Cardiac muscle cell (in vitro differentiated cells and primary cell): ENCODE data around the gene EPN2. TPM values are rescaled to one million over a fixed set of nuclear protein-coding genes. Genes with fewer than 3 reads are reported as not detected.

Experiments
- DNase-seq, 2 donors: peaks; one replicate each; pipeline versions ENCODE4 v3.0.0 to v3.0.0-alpha.2; 2010 to 2017; ENCODE audit warnings: low read depth in 1 of 2, low spot score in 1 of 2
- H3K27ac ChIP-seq: fragments of 200-600 bp; sonication (generic); 2 replicates; pipeline ENCODE4 v1.5.1; 2016
- H3K27me3 ChIP-seq: fragments of 200-600 bp; sonication (generic); 2 replicates; pipeline ENCODE4 v1.6.0; 2016; ENCODE audit warnings: control low read depth
- H3K36me3 ChIP-seq: fragments of 200-600 bp; sonication (generic); 2 replicates; pipeline ENCODE4 v1.5.1; 2016; ENCODE audit warnings: control low read depth
- H3K4me1 ChIP-seq: fragments of 200-600 bp; sonication (generic); 2 replicates; pipeline ENCODE4 v1.8.1; 2017; ENCODE audit warnings: low read depth, mild to moderate bottlenecking, mixed run types
- H3K4me3 ChIP-seq: fragments of 200-600 bp; sonication (generic); 2 replicates; pipeline ENCODE4 v1.5.1; 2016; ENCODE audit warnings: mild to moderate bottlenecking
- H3K9me3 ChIP-seq: fragments of 200-600 bp; sonication (generic); 2 replicates; pipeline ENCODE4 v1.5.1; 2017; ENCODE audit warnings: low read depth, mild to moderate bottlenecking, control low read depth
- polyA plus RNA-seq: library from polyadenylated mRNA; unstranded; fragments of >200 nt; fragmentation: Nextera tagmentation; extraction: Ambion mirVana; gene quantifications from 2 replicates; pipeline ENCODE4 v1.2.1, GENCODE V29; 2016
- total RNA-seq: library from RNA; depleted of rRNA; stranded (reverse); fragments of >200 nt; gene quantifications from 2 replicates; pipeline ENCODE4 v1.2.3, GENCODE V29; 2016
- TF ChIP-seq, protein P1 (sequence below): IDR thresholded peaks from 2 replicates; pipeline ENCODE4 v1.5.1; 2012; ENCODE audit warnings: low read depth, mild to moderate bottlenecking, low read length

EPN2 gene
- total and polyA plus RNA-seq, 2 experiments from 2014 or later = 43.5 to 45.5 TPM

DNA sequence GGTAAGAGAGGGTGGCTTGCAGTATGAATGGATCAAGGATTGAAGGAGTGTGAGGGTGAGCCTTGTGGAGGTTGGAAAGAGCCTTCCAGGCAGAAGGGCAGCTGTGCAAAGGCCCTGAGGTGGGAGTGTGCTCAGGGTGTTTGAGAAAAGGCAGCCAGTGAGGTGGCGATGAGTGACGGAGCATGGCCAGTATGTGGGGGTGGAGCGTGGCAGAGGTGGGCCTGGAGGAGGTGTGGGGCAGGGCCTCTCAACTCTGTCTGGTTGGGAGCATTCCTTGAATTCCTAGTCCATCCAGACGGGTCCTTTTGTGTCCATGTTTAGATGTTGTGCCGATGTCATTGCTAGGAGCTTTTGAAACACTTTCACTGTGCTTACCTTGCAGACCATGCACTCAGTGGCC, 51.3 kb downstream of the EPN2 start:
- H3K4me1 ChIP-seq = peaks cover 28% of the 10 kb centered on the region
- peak overlapping the region; percentile 89 for H3K27ac ChIP-seq

GRCh38 chr17:19290066-19290705, 53.0 kb downstream of the EPN2 start:
- TF ChIP-seq, protein P1, sequence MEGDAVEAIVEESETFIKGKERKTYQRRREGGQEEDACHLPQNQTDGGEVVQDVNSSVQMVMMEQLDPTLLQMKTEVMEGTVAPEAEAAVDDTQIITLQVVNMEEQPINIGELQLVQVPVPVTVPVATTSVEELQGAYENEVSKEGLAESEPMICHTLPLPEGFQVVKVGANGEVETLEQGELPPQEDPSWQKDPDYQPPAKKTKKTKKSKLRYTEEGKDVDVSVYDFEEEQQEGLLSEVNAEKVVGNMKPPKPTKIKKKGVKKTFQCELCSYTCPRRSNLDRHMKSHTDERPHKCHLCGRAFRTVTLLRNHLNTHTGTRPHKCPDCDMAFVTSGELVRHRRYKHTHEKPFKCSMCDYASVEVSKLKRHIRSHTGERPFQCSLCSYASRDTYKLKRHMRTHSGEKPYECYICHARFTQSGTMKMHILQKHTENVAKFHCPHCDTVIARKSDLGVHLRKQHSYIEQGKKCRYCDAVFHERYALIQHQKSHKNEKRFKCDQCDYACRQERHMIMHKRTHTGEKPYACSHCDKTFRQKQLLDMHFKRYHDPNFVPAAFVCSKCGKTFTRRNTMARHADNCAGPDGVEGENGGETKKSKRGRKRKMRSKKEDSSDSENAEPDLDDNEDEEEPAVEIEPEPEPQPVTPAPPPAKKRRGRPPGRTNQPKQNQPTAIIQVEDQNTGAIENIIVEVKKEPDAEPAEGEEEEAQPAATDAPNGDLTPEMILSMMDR = no peak
- Histone ChIP-seq H3K36me3 (no peaks in the 10 kb centered on the region), H3K9me3 (no peaks in the 10 kb centered on the region), H3K27ac (peak overlapping the region; percentile 60), H3K4me1 (peaks cover 20% of the 10 kb centered on the region), H3K4me3 (no peak overlapping the region), H3K27me3 (no peaks in the 10 kb centered on the region)
- no peak for DNase-seq

More for the DNA sequence above, 51.3 kb downstream of the EPN2 start:
- Histone ChIP-seq H3K9me3 (no peaks in the 10 kb centered on the region), H3K27me3 (no peaks in the 10 kb centered on the region), H3K36me3 (no peaks in the 10 kb centered on the region), H3K4me3 (no peak overlapping the region)
- peak; percentile 20 to 75 for DNase-seq
- TF ChIP-seq, protein P1 = no peak

GRCh38 chr17:19291646-19292376, 54.6 kb downstream of the EPN2 start:
- TF ChIP-seq, protein P1 = no peak
- no peak for DNase-seq
- H3K9me3 ChIP-seq = no peaks in the 10 kb centered on the region
- no peaks in the 10 kb centered on the region for H3K36me3 ChIP-seq
- no peak overlapping the region for H3K27ac ChIP-seq
- H3K4me3 ChIP-seq = no peak overlapping the region
- H3K4me1 ChIP-seq = peaks cover 13% of the 10 kb centered on the region
- no peaks in the 10 kb centered on the region for H3K27me3 ChIP-seq

DNA sequence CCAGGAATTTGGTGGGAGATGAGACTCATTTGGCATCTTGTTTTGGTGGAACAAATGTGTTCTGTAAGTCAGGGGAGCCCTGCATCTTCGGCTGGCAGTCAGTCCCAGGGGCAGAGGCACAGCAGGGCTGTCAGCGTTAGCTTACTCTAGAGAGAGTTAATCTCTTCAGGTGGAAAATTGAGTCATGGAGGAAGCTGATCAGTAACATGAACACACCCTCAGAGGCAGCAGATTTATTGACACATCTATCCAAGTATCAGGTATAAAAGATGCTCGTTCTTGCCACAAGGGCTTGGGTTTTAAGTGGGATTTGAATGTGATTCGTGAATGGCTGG, 55.2 kb downstream of the EPN2 start:
- Histone ChIP-seq H3K9me3 (no peaks in the 10 kb centered on the region), H3K4me1 (peaks cover 16% of the 10 kb centered on the region), H3K36me3 (no peaks in the 10 kb centered on the region), H3K4me3 (no peak overlapping the region), H3K27ac (no peak overlapping the region), H3K27me3 (no peaks in the 10 kb centered on the region)
- no peak for DNase-seq
- TF ChIP-seq, protein P1 = no peak

DNA sequence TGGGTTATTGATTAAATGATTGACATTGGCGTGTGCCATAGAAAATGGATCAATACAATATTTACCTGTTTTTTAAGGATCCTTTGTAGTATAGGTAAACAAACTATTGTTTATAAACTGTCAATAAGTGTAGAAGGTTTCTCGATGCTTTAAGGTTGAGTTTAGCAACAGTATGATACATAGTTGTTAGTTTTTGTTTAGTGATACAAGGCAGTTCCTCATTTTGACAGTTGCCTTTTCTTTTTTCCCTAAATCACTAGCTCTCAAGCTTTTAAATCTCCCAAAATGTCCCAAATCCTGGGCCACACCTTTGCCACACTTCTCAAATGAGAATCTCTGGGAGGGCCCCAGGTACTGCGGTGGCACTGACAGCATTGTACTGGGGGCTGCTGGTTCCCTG, 57.3 kb downstream of the EPN2 start:
- no peaks in the 10 kb centered on the region for H3K27me3 ChIP-seq
- TF ChIP-seq, protein P1 = no peak
- DNase-seq = no peak
- no peak overlapping the region for H3K4me3 ChIP-seq
- no peak overlapping the region for H3K27ac ChIP-seq
- peaks cover 37% of the 10 kb centered on the region for H3K4me1 ChIP-seq
- H3K36me3 ChIP-seq = no peaks in the 10 kb centered on the region
- H3K9me3 ChIP-seq = no peaks in the 10 kb centered on the region
